ENCODE measurements around the gene MBTPS1.

Gene MBTPS1

GRCh38 chr16:84116720-84117493, at the start of gene MBTPS1:
Gene MBTPS1 (minus strand): TSS chr16:84116942. CDS start chr16:84101783, 15,159 bp downstream.
- DNase-seq (ENCODE audit: low read depth in 1 of 2, low spot score in 1 of 2), result peak; percentile 96 to 100
- TF ChIP-seq JUND (IDR thresholded peaks at IDR 0.05; ENCODE audit: low read depth), result no peak
- in situ Hi-C loops (cut with HindIII; ENCODE audit: low pct_unique_long_range_greater_than_20kb, low sequenced_read_pairs), result no loop called here

DNA sequence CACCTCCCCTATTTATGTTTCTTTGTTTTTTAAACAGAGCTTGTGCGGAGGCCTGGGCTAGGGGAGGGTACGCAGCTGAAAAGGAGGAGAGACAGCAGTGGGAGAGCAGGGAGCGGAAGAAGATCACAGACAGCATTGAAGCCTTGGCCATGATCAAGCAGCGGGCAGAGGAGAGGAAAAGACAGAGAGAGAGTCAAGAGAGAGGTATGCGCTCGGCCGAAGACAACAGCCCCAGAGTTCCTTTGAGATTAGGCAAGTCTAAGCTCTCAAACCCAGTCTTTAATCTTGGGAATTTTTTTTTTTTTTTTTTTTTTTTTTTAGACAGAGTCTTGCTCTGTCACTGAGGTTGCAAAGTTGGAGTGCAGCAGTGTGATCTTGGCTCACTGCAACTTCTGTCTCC, 49.0 kb upstream of the MBTPS1 start:
- no peak for TF ChIP-seq JUND (IDR thresholded peaks at IDR 0.05; ENCODE audit: low read depth)
- in situ Hi-C loops (cut with HindIII; ENCODE audit: low pct_unique_long_range_greater_than_20kb, low sequenced_read_pairs), result no loop called here
- no peak for DNase-seq (ENCODE audit: low read depth in 1 of 2, low spot score in 1 of 2)

DNA sequence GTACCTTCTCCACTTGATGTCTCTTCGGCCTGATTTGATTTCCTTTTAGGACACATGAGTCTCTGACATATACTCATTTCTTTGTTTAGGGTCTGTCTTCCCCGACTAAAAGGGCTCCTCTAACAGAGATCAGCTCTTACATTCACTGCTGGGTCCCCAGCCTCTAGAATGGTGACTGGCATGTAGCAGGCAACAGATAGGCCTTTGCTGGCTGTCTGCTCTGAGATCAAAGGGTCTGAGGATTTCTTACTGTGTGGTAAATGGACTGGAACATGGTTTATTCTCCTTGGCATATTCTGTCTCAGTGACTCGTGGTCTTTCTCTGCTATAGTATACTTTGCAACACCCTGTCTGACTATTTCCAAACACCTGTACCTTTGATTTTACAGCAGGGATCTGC, 45.1 kb upstream of the MBTPS1 start:
- in situ Hi-C loops (cut with HindIII; ENCODE audit: low pct_unique_long_range_greater_than_20kb, low sequenced_read_pairs), result no loop called here
- no peak for DNase-seq (ENCODE audit: low read depth in 1 of 2, low spot score in 1 of 2)
- no peak for TF ChIP-seq JUND (IDR thresholded peaks at IDR 0.05; ENCODE audit: low read depth)

GRCh38 chr16:84161037-84161436, 44.3 kb upstream of the MBTPS1 start:
- in situ Hi-C loops (cut with HindIII; ENCODE audit: low pct_unique_long_range_greater_than_20kb, low sequenced_read_pairs), result no loop called here
- no peak for DNase-seq (ENCODE audit: low read depth in 1 of 2, low spot score in 1 of 2)
- no peak for TF ChIP-seq JUND (IDR thresholded peaks at IDR 0.05; ENCODE audit: low read depth)

DNA sequence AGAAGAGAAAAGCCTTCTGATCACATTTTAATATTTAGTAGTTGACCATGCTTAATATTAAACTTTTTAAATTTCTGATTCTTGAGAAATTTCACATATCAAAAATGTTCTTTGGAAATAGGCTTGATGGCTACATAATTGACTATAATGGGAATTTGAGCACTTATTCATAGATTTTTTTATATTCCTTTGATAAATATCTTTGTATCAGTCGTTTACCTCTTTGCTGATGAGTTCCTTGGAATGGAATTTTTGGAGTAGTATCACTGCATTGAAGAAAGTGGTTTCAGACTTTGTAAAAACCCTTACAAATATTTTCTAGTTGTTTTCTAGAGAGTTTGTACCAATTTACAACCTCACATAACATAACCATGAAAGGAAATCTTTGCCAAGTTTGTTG, 43.1 kb upstream of the MBTPS1 start:
- no peak for TF ChIP-seq JUND (IDR thresholded peaks at IDR 0.05; ENCODE audit: low read depth)
- in situ Hi-C loops (cut with HindIII; ENCODE audit: low pct_unique_long_range_greater_than_20kb, low sequenced_read_pairs), result no loop called here
- DNase-seq (ENCODE audit: low read depth in 1 of 2, low spot score in 1 of 2), result no peak

DNA sequence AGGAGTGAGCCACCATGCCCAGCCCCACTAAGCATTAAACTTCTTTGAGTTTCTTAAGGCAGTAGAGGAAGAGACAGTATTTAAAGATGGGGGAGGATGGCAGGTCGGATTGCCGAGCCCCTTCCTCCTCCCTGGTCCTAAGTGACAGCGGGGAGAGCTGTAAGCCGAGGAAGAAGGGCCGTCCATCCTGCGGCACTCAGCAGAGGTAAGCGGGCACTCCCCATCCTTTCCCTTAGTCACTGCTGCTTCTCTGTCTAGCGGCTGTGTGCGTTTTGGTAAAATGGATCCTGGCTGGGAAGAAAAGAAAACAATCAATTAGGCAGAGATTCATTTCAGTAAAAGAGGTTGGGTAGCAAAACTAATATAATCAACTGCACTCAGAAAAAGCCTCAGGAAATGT, 42.3 kb upstream of the MBTPS1 start:
- no peak for DNase-seq (ENCODE audit: low read depth in 1 of 2, low spot score in 1 of 2)
- in situ Hi-C loops (cut with HindIII; ENCODE audit: low pct_unique_long_range_greater_than_20kb, low sequenced_read_pairs), result no loop called here
- TF ChIP-seq JUND (IDR thresholded peaks at IDR 0.05; ENCODE audit: low read depth), result no peak

- in situ Hi-C loops (cut with HindIII; ENCODE audit: low pct_unique_long_range_greater_than_20kb, low sequenced_read_pairs), result no loop called here
- DNase-seq (ENCODE audit: low read depth in 1 of 2, low spot score in 1 of 2), result no peak
- no peak for TF ChIP-seq JUND (IDR thresholded peaks at IDR 0.05; ENCODE audit: low read depth)
These were observed 39.6 kb upstream of the MBTPS1 start for GRCh38 chr16:84156342-84156784.

DNA sequence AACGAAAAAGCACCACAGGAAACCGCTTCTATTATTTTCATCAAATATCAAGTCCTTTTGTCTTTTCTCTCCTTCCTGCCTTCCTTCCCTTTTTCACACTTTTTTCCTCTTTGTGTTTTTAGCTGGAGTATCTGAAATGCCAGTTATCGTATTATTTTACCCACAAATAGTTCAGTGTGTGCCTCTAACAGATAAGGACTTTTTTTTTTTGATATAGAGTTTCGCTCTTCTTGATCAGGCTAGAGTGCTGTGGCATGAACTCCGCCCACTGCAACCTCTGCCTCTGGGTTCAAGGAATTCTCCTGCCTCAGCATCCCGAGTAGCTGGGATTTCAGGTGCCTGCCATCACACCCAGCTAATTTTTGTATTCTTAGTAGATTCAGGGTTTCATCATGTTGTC, 39.0 kb upstream of the MBTPS1 start:
- in situ Hi-C loops (cut with HindIII; ENCODE audit: low pct_unique_long_range_greater_than_20kb, low sequenced_read_pairs), result no loop called here
- no peak for TF ChIP-seq JUND (IDR thresholded peaks at IDR 0.05; ENCODE audit: low read depth)
- DNase-seq (ENCODE audit: low read depth in 1 of 2, low spot score in 1 of 2), result no peak

DNA sequence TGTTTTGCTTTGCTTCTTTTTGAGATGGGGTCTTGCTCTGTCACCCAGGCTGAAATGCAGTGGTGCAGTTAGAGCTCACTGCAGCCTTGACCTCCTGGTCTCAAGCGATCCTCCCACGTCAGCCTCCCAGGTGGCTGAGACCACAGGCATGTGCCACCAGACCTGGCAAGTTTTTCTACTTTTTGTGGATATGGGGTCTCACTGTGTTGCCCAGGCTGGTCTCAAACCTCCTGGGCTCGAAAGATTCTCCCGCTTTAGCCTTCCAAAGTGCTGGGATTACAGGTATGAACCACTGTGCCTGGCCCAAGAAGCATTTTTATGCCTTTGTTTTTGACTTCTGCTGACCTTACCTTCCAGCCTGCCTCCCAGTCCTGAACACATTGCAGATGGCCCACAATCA, 38.5 kb upstream of the MBTPS1 start:
- in situ Hi-C loops (cut with HindIII; ENCODE audit: low pct_unique_long_range_greater_than_20kb, low sequenced_read_pairs), result no loop called here
- no peak for TF ChIP-seq JUND (IDR thresholded peaks at IDR 0.05; ENCODE audit: low read depth)
- DNase-seq (ENCODE audit: low read depth in 1 of 2, low spot score in 1 of 2), result no peak

DNA sequence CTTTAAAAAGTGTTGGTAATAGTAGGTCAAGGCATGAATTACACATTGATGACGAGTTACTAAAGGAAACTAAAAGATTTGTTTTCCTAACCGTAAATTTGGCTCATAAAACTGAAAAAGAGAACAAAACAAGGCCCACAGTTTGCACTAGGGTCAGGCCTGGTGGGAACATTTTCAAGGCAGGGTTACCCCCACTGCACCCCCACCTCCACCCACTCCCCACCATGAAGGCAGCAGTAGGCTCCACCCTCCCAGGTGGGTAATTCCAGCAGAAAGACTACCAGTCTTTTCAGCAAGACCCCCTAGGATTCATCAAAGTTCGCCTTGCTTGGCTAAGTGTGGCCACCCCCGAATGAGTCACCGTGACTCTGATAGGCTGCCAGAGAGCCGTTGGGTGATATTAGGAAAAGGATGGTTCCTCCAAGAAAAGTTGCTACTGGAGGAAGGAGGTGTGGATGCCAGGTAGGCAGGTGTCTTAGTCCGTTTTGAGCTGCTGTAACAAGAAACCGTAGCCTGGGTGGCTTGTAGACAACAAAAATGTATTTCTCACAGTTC, 37.0 kb upstream of the MBTPS1 start:
- no peak for TF ChIP-seq JUND (IDR thresholded peaks at IDR 0.05; ENCODE audit: low read depth)
- in situ Hi-C loops (cut with HindIII; ENCODE audit: low pct_unique_long_range_greater_than_20kb, low sequenced_read_pairs), result no loop called here
- no peak for DNase-seq (ENCODE audit: low read depth in 1 of 2, low spot score in 1 of 2)

GRCh38 chr16:84150926-84151325, 34.2 kb upstream of the MBTPS1 start:
- no peak for DNase-seq (ENCODE audit: low read depth in 1 of 2, low spot score in 1 of 2)
- in situ Hi-C loops (cut with HindIII; ENCODE audit: low pct_unique_long_range_greater_than_20kb, low sequenced_read_pairs), result no loop called here
- no peak for TF ChIP-seq JUND (IDR thresholded peaks at IDR 0.05; ENCODE audit: low read depth)

DNA sequence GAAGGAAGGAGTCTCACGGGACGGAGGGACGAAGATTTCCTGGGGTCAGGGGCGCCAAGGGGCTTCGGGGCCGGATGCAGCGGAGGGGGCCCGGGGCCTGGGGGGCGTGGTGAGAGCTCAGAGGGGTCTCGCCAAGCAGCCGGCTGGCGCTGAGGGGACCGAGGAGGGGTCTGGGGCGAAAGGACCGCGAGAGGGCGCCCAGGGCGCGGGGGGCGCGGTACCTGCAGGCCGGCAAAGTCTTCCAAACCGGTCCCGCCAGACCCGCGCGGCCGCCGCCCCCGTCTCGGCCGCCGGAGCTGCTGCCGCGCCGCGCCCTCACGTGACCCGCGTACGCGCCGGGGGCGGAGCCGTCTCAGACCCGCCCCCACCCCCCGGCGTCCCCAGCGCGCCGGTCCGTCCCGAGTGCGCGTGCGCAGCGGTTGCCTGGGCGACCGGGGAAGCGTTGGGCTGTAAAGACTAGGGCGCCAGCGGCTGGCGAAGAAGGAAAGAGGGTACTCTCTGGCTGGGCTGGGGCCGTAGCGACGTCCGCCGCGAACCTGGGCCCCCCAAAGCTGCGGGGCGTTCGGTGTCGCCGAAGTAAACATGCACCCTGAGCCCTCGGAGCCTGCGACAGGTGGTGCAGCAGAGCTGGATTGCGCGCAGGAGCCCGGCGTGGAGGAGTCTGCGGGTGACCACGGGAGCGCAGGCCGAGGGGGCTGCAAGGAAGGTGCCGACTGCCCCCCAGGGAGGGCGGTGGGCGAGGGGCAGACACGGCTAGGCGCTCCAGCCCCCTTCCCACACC, 28.3 kb upstream of the MBTPS1 start, which contains the start of the genes DNAAF1 and HSDL1:
Gene DNAAF1 (plus strand): TSS at position 450 of the 781 bp plus-strand sequence. CDS start 133 bp downstream, at position 583.
Gene HSDL1 (minus strand): TSS at position 319 of the 781 bp plus-strand sequence. CDS start 13,856 bp downstream, outside the sequence.
- TF ChIP-seq JUND (IDR thresholded peaks at IDR 0.05; ENCODE audit: low read depth), result no peak
- in situ Hi-C loops (cut with HindIII; ENCODE audit: low pct_unique_long_range_greater_than_20kb, low sequenced_read_pairs), result no loop called here
- peak; percentile 90 to 95 for DNase-seq (ENCODE audit: low read depth in 1 of 2, low spot score in 1 of 2)
